PC-9 (cell line): ENCODE data around the gene TF. TPM values are rescaled to one million over a fixed set of nuclear protein-coding genes. Genes with fewer than 3 reads are reported as not detected.

Experiments used
- BruUV-seq: library from RNA; stranded (reverse); fragments of 400-500 nt; replicated peaks from 2 replicates; lab custom pipeline; 2021; lab: Mats Ljungman, UMichigan
- CTCF ChIA-PET: fragments of 300-600 bp; sonication (Branson Sonifier 250); formaldehyde crosslinking; loops from one replicate; lab custom pipeline; 2022; ENCODE audit warnings: antibody characterized with exemption; lab: Charles Lee
- POLR2A ChIA-PET: fragments of 300-600 bp; sonication (Branson Sonifier 250); formaldehyde crosslinking; loops from one replicate; lab custom pipeline; 2022; ENCODE audit warnings: antibody characterized with exemption; ENCODE audit not compliant: unreplicated experiment; lab: Charles Lee
- DNase-seq, 2 experiments: peaks; one replicate each; pipeline versions ENCODE4 v3.0.0 to v3.0.0-alpha.2; 2015 to 2022; ENCODE audit warnings: mixed read lengths in 1 of 2
- H2AFZ ChIP-seq: fragments of 200-600 bp; sonication (generic); 2 replicates; pipeline ENCODE4 v1.8.1; 2017; ENCODE audit warnings: antibody characterized with exemption
- H3F3A ChIP-seq: fragments of 200-600 bp; sonication (generic); 2 replicates; pipeline ENCODE4 v1.8.1; 2017; ENCODE audit warnings: antibody characterized with exemption, mild to moderate bottlenecking, low read depth; ENCODE audit not compliant: insufficient read depth
- H3K27ac ChIP-seq: fragments of 200-600 bp; sonication (generic); 2 replicates; pipeline ENCODE4 v1.6.1; 2016; ENCODE audit warnings: mixed run types
- H3K27me3 ChIP-seq: fragments of 200-600 bp; sonication (generic); 2 replicates; pipeline ENCODE4 v1.6.1; 2016; ENCODE audit warnings: low read depth, mixed run types; ENCODE audit not compliant: insufficient read depth
- H3K36me3 ChIP-seq: fragments of 200-600 bp; sonication (generic); 2 replicates; pipeline ENCODE4 v1.6.1; 2016; ENCODE audit warnings: low read depth, mixed run types
- H3K4me1 ChIP-seq: fragments of 200-600 bp; sonication (generic); replicated peaks from 2 replicates; pipeline ENCODE4 v1.6.1; 2016; ENCODE audit warnings: mixed run types; ENCODE audit not compliant: insufficient read depth
- H3K4me2 ChIP-seq: fragments of 200-600 bp; sonication (generic); 2 replicates; pipeline ENCODE4 v1.6.1; 2017; ENCODE audit warnings: mixed run types
- H3K4me3 ChIP-seq: fragments of 200-600 bp; sonication (generic); 2 replicates; pipeline ENCODE4 v1.6.1; 2016; ENCODE audit warnings: mixed run types
- H3K79me2 ChIP-seq: fragments of 200-600 bp; sonication (generic); 2 replicates; pipeline ENCODE4 v1.6.1; 2017; ENCODE audit warnings: low read depth, mixed run types
- H3K9me2 ChIP-seq: fragments of 200-600 bp; sonication (generic); 2 replicates; pipeline ENCODE4 v1.8.1; 2017; ENCODE audit warnings: mild to moderate bottlenecking; ENCODE audit not compliant: insufficient read depth
- H3K9me3 ChIP-seq: fragments of 200-600 bp; sonication (generic); 2 replicates; pipeline ENCODE4 v1.8.1; 2016; ENCODE audit warnings: low read depth; ENCODE audit not compliant: insufficient read depth
- H4K20me1 ChIP-seq: fragments of 200-600 bp; sonication (generic); 2 replicates; pipeline ENCODE4 v1.8.1; 2017; ENCODE audit not compliant: insufficient read depth
- CTCF ChIP-seq: fragments of 200-600 bp; sonication (generic); conservative IDR thresholded peaks from 2 replicates; pipeline ENCODE4 v1.6.1; 2017; ENCODE audit warnings: mixed run types, antibody characterized with exemption, mild to moderate bottlenecking, moderate library complexity
- EZH2 ChIP-seq: fragments of 200-600 bp; sonication (generic); IDR thresholded peaks from 2 replicates; pipeline ENCODE4 v1.8.0; 2017; ENCODE audit warnings: antibody characterized with exemption, low read depth
- intact Hi-C: fragments of 100-400 bp; cut with micrococcal nuclease; formaldehyde crosslinking; loops from one replicate; pipeline ENCODE4 v1.10.0; 2022; ENCODE audit not compliant: unreplicated experiment
- total RNA-seq: library from RNA; stranded (reverse); gene quantifications from 2 replicates; pipeline ENCODE4 v1.2.3, GENCODE V29; 2021

Gene TF
- total RNA-seq, 1 experiment from 2014 or later: 0.24 TPM

- no peak overlapping the region for H3K4me2 ChIP-seq
- H3K79me2 ChIP-seq: no peaks in the 10 kb centered on the region
- H3K4me1 ChIP-seq: no peaks in the 10 kb centered on the region
- H3K9me3 ChIP-seq: no peaks in the 10 kb centered on the region
- no peaks in the 10 kb centered on the region for H3K36me3 ChIP-seq
- no peak for DNase-seq
- H3F3A ChIP-seq: no peaks in the 10 kb centered on the region
- ChIA-PET POLR2A (no interaction called here), CTCF (no interaction called here)
- no peaks in the 10 kb centered on the region for H4K20me1 ChIP-seq
- H2AFZ ChIP-seq: no peak overlapping the region
- peaks cover 27% of the 10 kb centered on the region for H3K27me3 ChIP-seq
- no TSS peak for BruUV-seq
- no peaks in the 10 kb centered on the region for H3K9me2 ChIP-seq
- H3K27ac ChIP-seq: no peak overlapping the region
- no peak overlapping the region for H3K4me3 ChIP-seq
- intact Hi-C loops: no loop called here
- no peak for TF ChIP-seq CTCF
- TF ChIP-seq EZH2: no peak
Observed at GRCh38 chr3:133840055-133840737, 94.0 kb downstream of the TF start.

- ChIA-PET POLR2A (no interaction called here), CTCF (no interaction called here)
- DNase-seq: no peak
- no peaks in the 10 kb centered on the region for H3K36me3 ChIP-seq
- H3K79me2 ChIP-seq: no peaks in the 10 kb centered on the region
- H3F3A ChIP-seq: no peaks in the 10 kb centered on the region
- TF ChIP-seq EZH2: no peak
- no peak for TF ChIP-seq CTCF
- no peak overlapping the region for H3K4me2 ChIP-seq
- intact Hi-C loops: no loop called here
- H4K20me1 ChIP-seq: no peaks in the 10 kb centered on the region
- H3K9me2 ChIP-seq: no peaks in the 10 kb centered on the region
- no peak overlapping the region for H2AFZ ChIP-seq
- no peak overlapping the region for H3K4me3 ChIP-seq
- no peaks in the 10 kb centered on the region for H3K4me1 ChIP-seq
- BruUV-seq: no TSS peak
- H3K27ac ChIP-seq: no peak overlapping the region
- H3K27me3 ChIP-seq: peaks cover 27% of the 10 kb centered on the region
- H3K9me3 ChIP-seq: no peaks in the 10 kb centered on the region
Observed at GRCh38 chr3:133840767-133841166, 94.6 kb downstream of the TF start.

- Histone ChIP-seq H3K27ac (no peak overlapping the region), H3K36me3 (no peaks in the 10 kb centered on the region), H3K27me3 (peaks cover 27% of the 10 kb centered on the region), H3F3A (no peaks in the 10 kb centered on the region), H4K20me1 (no peaks in the 10 kb centered on the region), H3K4me1 (no peaks in the 10 kb centered on the region), H3K4me2 (no peak overlapping the region), H2AFZ (no peak overlapping the region), H3K9me3 (no peaks in the 10 kb centered on the region), H3K4me3 (no peak overlapping the region), H3K9me2 (no peaks in the 10 kb centered on the region), H3K79me2 (no peaks in the 10 kb centered on the region)
- BruUV-seq: no TSS peak
- intact Hi-C loops: no loop called here
- no peak for DNase-seq
- POLR2A ChIA-PET: no interaction called here
- TF ChIP-seq EZH2: no peak
- no peak for TF ChIP-seq CTCF
- CTCF ChIA-PET: no interaction called here
Observed at GRCh38 chr3:133841196-133841595, 95.0 kb downstream of the TF start.
